Activated CD4-positive, CD25-positive, alpha-beta regulatory T cell treated with anti-CD3 and anti-CD28 coated beads, Interleukin-2, amount 50 U/mL, for 72 hours (primary cell): ENCODE results near the gene FAM50A.
"Not testable (repeated sequence)": the region's sequence is repeated elsewhere in the genome, so short reads cannot be mapped to it uniquely, and the experiment has no call there.

Source experiments
- DNase-seq: peaks from one replicate; pipeline ENCODE4 v3.0.0; 2021

Gene FAM50A

DNA sequence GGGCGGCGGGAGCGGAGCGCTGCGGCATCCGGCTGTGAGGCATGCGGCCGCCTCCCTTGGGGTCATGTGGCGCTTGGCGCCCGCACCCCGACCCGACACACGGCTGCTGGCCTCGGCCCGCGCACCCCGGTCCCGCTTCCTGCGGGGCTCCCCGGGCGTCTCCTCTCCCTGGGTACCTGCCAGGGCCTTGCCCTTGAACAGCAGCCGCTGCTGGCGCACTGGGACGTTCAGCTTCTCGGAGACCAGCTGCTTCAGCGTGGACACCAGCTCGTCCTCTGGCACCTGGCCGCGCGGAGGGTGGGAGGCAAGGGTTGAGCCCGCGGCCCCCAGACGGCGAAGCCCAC, 42.1 kb downstream of the FAM50A start:
- DNase-seq: peak; percentile 51

DNA sequence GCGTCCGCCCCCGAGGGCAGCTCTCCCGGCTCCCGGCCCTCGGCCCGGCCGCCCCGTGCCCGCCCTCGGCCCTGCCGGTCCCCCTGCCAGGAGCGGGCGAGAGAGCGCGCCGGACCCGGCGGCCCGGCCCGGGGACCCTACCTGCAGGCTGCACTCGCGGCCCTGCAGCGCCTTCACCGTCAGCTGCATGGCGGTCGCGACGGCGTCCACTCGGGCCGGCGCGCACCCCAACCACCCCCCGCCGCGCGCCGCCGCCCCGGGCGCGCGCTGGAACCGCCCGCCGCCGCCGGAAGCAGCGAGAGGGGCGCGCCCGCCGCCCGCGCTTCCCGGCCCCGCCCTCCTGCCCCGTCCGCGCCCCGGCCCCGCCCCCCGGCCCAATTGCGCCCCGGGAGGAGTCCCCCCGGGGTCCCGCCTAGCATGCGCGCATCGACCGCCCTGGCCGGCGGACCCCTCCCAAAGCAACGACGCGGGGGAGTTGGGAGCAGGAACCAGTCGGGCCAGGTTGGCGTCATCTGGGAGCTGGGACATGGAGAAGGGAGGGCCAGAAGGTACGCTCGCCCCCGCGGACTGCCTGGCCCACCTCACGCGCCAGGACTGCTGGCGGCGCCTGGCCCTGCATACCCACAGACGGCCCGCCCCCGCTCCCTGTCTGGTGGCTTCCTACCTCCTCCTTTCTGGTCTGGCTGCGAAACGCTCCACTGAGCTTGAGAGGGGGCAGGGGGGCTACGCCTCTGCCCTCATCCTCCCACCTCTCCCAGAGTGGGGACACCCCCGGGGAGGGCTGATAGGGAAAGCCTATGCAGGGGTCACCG, 42.7 kb downstream of the FAM50A start, which contains the start of gene UBL4A:
UBL4A (minus strand) TSS at position 220 of the 812 bp plus-strand sequence; CDS start at position 189, 31 bp downstream.
- peak; percentile 58 for DNase-seq

DNA sequence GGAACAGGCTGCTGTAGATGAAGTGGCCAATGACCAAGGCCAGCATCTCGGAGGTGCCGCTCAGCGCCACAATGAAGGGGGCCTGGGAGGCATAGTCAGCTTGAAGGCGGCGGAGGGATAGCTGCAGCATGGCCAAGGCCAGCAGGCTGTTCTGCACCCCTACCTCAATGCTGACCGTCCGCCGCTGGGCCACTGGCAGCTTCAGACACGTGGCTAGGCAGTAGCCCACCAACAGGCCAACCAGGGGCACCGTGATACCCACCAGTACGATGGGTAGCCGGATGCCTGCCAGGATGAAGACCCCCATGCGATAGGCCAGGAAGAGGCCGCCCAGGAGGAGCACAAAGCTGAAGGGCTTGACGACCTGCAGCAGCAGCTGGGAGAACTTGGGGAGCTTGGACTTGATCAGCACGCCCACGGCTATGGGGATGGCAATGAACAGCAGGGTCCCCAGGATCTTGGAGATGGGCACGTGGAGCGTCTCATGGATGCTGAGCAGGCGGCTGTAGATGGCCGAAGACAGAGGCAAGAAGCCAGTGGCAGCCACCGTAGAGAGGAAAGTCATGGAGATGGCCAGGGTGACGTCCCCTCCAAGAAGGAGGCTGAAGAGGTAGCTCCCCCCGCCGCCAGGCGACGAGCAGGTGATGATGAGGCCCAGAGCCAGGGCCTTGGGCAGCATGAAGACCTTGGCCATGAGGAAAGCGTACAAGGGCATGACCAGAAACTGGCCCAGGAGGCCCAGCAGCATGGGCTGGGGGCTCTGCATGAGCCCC, 43.8 kb downstream of the FAM50A start:
- peak; percentile 26 for DNase-seq

DNA sequence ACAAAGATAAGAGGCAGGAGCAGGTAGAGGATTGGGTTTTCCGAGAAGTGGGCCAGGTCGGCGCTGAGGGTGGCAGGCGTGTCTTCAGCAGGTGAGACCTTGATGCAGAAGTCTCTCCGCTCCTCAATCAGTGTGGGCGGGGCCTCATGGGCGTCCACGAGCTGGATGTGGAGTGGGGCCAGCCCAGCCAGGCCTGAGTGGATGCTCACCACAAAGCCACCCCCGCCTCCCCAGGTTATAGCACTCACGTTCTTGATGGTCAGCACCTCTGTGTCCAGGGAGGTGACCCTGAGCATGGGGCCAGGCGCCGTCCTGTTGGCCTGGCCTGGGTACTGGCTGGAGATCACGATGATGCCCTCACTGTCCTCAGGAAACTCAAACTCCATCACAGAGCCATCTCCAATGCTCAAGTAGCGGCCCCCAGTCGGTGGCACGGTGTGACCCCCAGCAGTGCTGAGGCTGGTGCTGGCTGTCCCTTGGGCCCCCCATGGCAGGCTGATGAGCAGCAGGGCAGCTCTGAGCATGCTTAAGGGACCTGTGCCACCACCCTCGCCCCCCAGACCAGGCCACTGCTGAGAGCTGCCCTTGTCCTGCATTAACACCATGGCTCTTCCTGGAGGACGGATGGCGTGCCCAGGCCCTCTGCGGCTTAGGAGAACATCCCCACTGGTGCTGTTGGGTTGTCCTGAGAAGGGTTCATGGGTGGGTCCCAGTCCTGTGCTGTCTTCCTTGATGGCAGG, 44.6 kb downstream of the FAM50A start:
- peak; percentile 28 for DNase-seq

DNA sequence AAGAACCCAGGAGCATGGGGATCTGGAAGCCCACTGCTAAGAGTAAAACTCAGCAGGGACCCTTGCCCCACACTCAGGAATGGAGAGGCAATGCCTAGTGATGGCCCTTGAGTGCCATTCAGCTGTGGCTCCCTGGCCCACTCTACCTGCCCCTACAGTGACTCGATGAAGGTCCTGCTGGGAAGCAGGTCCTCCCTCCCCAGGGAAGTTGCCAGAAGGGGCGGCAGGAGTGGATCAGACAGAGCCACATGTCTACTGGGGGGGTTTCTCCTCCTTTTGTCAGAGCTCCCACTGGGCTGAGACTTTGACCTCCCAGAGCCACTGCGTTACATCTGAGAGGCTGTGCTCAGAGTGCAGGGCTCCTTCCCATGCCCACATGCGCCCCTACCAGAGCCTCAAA, 45.2 kb downstream of the FAM50A start:
- DNase-seq: no peak

DNA sequence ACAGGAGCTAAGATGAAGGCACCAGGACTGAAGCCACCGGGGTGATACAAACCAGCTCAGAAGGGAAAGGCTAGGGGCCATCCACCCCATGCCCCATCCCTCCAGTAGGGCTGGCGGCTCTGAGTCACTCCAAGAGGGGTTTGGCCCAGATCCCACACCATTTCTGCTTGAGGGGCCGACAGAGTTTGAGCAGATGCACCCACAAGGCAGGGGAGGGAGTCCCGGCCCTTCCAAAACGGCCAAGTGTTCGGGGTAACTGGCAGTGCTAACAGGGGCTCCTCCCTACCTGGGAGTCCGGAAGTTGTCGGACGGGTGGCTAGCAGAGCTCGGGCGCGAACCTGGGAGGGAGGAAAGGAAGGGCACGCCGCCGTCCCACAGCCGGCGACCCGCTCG, 46.1 kb downstream of the FAM50A start:
- peak; percentile 44 for DNase-seq

DNA sequence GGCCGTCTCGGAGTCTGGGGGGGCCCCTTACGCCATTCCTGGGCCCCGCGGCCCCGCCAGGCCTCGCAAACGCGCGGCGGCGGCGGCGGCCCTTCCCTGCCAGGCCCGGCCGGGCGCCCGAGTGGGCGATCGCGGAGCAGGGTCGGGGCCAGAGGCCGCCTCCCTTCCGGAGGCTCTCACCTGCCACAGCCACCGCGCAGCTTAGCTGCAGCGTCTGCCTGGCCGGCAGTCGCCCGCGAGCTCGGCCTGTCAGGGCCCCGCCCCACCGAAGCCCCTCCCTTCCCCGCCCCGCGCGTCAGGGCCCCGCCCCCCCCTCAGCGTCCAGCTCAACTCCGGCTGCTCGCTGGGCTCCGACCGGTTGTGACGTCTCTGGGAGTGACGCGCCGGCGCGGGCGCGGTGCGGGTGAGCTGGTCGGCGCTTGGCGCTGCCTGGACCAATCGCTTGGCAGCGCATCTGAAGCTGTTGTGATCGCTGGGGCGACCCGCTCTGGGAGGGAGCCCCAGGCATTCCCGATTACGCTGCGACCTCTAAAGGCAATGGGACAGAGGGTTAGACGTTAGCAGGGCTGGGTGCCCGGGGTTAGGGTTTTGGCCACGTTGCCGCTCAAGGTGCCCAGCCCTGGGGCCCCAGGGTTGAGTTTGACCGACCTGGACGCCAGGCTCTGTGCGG, 46.6 kb downstream of the FAM50A start, which contains the start of gene SLC10A3:
SLC10A3 (minus strand) TSS at position 216 of the 670 bp plus-strand sequence. CDS start 1,689 bp downstream, outside the sequence.
- DNase-seq: peak; percentile 79

DNA sequence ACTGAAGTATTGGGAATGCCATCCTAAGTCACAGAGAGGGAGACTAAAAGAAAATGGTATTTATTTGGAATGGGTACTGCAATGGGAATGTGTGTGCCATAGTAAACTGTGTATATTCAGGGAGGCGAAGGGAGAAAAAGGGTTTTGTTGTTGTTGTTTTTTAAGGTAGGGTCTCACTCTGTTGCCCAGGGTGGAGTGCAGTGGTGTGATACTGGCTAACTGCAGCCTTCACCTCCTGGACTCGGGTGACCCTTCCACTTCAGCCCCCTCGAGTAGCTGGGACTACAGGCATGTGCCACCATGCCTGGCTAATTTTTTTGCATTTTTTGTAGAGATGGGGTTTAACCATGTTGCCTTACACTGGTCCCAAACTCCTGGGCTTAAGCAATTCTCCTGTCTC, 50.8 kb downstream of the FAM50A start:
- no peak for DNase-seq

DNA sequence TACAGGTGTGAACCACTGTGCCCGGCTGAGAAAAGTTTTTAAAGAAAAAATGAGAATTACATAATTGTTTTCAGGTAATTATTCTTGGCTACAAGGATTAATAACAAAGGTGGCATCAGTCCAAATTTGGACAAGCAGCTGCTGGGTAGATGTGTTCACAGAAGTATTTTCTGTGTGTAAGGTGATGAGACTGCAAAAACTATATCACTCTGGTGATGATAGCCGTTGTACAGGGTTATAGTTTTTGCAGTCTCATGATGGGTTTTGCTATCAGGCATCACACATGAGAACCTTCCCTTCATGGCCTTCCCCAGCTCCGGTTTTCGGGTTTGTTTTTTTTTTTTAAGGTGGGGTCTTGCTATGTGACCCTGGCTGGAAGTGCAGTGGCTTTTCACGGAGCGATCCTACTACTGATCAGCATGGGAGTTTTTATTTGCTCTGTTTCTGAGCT, 51.6 kb downstream of the FAM50A start:
- no peak for DNase-seq

DNA sequence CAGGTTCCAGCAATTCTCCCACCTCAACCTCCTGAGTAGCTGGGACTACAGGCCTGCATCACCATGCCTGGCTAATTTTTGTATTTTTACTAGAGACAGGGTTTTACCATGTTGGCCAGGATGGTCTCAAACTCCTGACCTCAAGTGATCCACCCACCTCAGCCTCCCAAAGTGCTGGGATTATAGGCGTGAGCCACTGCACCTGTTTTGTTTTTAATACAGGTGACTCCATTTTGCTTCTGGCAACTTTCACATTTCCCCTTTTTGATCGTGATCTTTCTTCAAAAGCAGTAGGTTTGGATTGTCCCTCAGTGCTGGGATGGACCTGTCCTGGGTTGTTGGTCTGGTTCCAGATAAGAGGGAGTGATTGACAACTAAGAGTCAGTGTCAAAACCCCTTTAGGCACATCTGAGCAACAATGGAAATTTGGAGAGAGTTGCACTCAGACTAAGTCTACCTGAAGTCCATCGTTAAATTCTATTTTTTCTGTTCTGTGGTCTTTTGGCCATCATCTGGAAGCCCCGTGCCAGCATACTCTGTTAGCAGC, 52.7 kb downstream of the FAM50A start:
- DNase-seq: not testable (repeated sequence)
